Measurements from ENCODE around the gene TMSB4X.
"Not testable (repeated sequence)": the region's sequence is repeated elsewhere in the genome, so short reads cannot be mapped to it uniquely, and the experiment has no call there.

TMSB4X gene

DNA sequence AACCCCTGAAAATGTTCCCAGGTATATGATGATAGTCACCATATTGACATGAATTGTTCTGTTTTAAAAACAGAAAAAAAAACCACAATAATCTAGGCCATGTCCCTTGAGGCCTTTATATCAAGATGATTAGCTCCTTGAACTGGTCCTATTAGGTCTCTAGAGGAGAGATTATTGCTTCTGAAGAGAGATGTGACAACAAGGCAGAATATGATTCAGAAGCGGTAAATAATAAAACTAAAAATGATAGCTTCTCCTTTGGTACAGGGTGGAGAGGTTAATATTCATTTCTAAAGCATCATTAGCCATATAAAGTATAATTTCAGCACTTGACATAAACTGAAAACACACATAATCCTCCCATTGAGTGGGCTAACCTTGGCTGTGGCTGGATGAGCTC is 42.7 kb upstream of the TMSB4X start:
- H3K9ac ChIP-seq (ENCODE audit: low read length): no peak overlapping the region
- H3K9me2 ChIP-seq (ENCODE audit: low read depth, low read length): no peaks in the 10 kb centered on the region
- H3K79me2 ChIP-seq (ENCODE audit: insufficient read depth, low read length): no peaks in the 10 kb centered on the region
- no peak for TF ChIP-seq EZH2 (IDR thresholded peaks at IDR 0.05; ENCODE audit: borderline replicate concordance, low read length)
- TF ChIP-seq, protein P1, sequence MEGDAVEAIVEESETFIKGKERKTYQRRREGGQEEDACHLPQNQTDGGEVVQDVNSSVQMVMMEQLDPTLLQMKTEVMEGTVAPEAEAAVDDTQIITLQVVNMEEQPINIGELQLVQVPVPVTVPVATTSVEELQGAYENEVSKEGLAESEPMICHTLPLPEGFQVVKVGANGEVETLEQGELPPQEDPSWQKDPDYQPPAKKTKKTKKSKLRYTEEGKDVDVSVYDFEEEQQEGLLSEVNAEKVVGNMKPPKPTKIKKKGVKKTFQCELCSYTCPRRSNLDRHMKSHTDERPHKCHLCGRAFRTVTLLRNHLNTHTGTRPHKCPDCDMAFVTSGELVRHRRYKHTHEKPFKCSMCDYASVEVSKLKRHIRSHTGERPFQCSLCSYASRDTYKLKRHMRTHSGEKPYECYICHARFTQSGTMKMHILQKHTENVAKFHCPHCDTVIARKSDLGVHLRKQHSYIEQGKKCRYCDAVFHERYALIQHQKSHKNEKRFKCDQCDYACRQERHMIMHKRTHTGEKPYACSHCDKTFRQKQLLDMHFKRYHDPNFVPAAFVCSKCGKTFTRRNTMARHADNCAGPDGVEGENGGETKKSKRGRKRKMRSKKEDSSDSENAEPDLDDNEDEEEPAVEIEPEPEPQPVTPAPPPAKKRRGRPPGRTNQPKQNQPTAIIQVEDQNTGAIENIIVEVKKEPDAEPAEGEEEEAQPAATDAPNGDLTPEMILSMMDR (IDR thresholded peaks at IDR 0.05; ENCODE audit: low read length): no peak
- H3K4me2 ChIP-seq (ENCODE audit: low read length): no peak overlapping the region
- no peaks in the 10 kb centered on the region for H3K36me3 ChIP-seq (ENCODE audit: insufficient read depth, low read length)
- no peaks in the 10 kb centered on the region for H4K20me1 ChIP-seq (ENCODE audit: insufficient read depth, low read length)
- H3K27ac ChIP-seq (ENCODE audit: low read depth, low read length, poor library complexity, severe bottlenecking): no peak overlapping the region
- no peaks in the 10 kb centered on the region for H3K27me3 ChIP-seq (ENCODE audit: insufficient read depth, low read length)
- H3K9me3 ChIP-seq (ENCODE audit: low read length): no peaks in the 10 kb centered on the region
- no peaks in the 10 kb centered on the region for H3F3A ChIP-seq (ENCODE audit: insufficient read depth, low read length)
- no peaks in the 10 kb centered on the region for H3K4me1 ChIP-seq (ENCODE audit: insufficient read depth, low read length, severe bottlenecking)
- no peak overlapping the region for H3K4me3 ChIP-seq (ENCODE audit: low read depth, low read length, poor library complexity, severe bottlenecking)
- no peak overlapping the region for H2AFZ ChIP-seq (ENCODE audit: low read length)

- no peak for TF ChIP-seq EZH2 (IDR thresholded peaks at IDR 0.05; ENCODE audit: borderline replicate concordance, low read length)
- TF ChIP-seq, protein P1 (IDR thresholded peaks at IDR 0.05; ENCODE audit: low read length): no peak
- H4K20me1 ChIP-seq (ENCODE audit: insufficient read depth, low read length): no peaks in the 10 kb centered on the region
- no peak overlapping the region for H3K4me3 ChIP-seq (ENCODE audit: low read depth, low read length, poor library complexity, severe bottlenecking)
- H3K4me2 ChIP-seq (ENCODE audit: low read length): no peak overlapping the region
- H3K27ac ChIP-seq (ENCODE audit: low read depth, low read length, poor library complexity, severe bottlenecking): no peak overlapping the region
- no peaks in the 10 kb centered on the region for H3K9me3 ChIP-seq (ENCODE audit: low read length)
- H3K79me2 ChIP-seq (ENCODE audit: insufficient read depth, low read length): no peaks in the 10 kb centered on the region
- H3K9me2 ChIP-seq (ENCODE audit: low read depth, low read length): no peaks in the 10 kb centered on the region
- H3F3A ChIP-seq (ENCODE audit: insufficient read depth, low read length): no peaks in the 10 kb centered on the region
- H3K4me1 ChIP-seq (ENCODE audit: insufficient read depth, low read length, severe bottlenecking): no peaks in the 10 kb centered on the region
- H3K36me3 ChIP-seq (ENCODE audit: insufficient read depth, low read length): no peaks in the 10 kb centered on the region
- H3K27me3 ChIP-seq (ENCODE audit: insufficient read depth, low read length): no peaks in the 10 kb centered on the region
- no peak overlapping the region for H3K9ac ChIP-seq (ENCODE audit: low read length)
- H2AFZ ChIP-seq (ENCODE audit: low read length): no peak overlapping the region
Observed at GRCh38 chrX:12934850-12935249, 40.1 kb upstream of the TMSB4X start.

DNA sequence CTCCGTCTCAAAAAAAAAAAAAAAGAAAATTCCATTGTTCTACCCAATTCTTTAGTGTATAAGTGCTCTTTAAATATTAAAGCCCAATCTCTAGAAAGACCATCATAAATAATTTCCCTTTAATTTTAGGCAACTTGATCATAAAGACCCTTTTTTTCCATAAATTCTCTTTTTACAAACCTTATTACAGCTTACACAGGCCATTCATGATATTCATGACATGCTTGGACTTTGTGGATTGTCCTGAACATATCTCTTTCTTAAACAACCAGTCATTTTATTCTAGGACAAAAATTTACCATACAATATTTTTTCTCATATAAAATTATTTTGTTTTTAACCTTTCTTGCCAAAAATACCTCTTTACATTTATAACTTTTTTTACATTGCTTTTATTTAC is 38.0 kb upstream of the TMSB4X start:
- H3K79me2 ChIP-seq (ENCODE audit: insufficient read depth, low read length): no peaks in the 10 kb centered on the region
- H3K27me3 ChIP-seq (ENCODE audit: insufficient read depth, low read length): no peaks in the 10 kb centered on the region
- TF ChIP-seq, protein P1 (IDR thresholded peaks at IDR 0.05; ENCODE audit: low read length): no peak
- no peak for TF ChIP-seq EZH2 (IDR thresholded peaks at IDR 0.05; ENCODE audit: borderline replicate concordance, low read length)
- no peak overlapping the region for H3K9ac ChIP-seq (ENCODE audit: low read length)
- no peaks in the 10 kb centered on the region for H3K4me1 ChIP-seq (ENCODE audit: insufficient read depth, low read length, severe bottlenecking)
- no peak overlapping the region for H3K4me3 ChIP-seq (ENCODE audit: low read depth, low read length, poor library complexity, severe bottlenecking)
- no peaks in the 10 kb centered on the region for H3K36me3 ChIP-seq (ENCODE audit: insufficient read depth, low read length)
- no peaks in the 10 kb centered on the region for H4K20me1 ChIP-seq (ENCODE audit: insufficient read depth, low read length)
- no peak overlapping the region for H3K4me2 ChIP-seq (ENCODE audit: low read length)
- no peaks in the 10 kb centered on the region for H3F3A ChIP-seq (ENCODE audit: insufficient read depth, low read length)
- H3K27ac ChIP-seq (ENCODE audit: low read depth, low read length, poor library complexity, severe bottlenecking): no peak overlapping the region
- H3K9me2 ChIP-seq (ENCODE audit: low read depth, low read length): no peaks in the 10 kb centered on the region
- no peak overlapping the region for H2AFZ ChIP-seq (ENCODE audit: low read length)
- no peaks in the 10 kb centered on the region for H3K9me3 ChIP-seq (ENCODE audit: low read length)

DNA sequence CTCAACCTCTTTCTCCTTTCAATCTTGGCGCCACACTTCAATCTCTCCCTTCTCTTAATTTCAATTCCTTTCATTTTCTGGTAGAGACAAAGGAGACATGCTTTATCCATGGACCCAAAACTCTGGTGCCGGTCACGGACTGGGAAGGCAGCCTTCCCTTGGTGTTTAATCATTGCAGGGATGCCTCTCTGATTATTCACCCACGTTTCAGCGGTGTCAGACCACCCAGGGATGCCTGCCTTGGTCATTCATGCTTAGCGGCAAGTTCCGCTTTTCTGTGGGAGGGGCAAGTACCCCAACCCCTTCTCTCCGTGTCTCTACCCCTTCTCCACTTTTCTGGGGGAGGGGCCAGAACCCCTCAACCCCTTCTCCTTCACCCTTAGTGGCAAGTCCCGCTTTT is 34.4 kb upstream of the TMSB4X start:
- H3K79me2 ChIP-seq (ENCODE audit: insufficient read depth, low read length); H3K9ac ChIP-seq (ENCODE audit: low read length); H3K36me3 ChIP-seq (ENCODE audit: insufficient read depth, low read length); H4K20me1 ChIP-seq (ENCODE audit: insufficient read depth, low read length); H3K27me3 ChIP-seq (ENCODE audit: insufficient read depth, low read length); H3K9me2 ChIP-seq (ENCODE audit: low read depth, low read length); H3K4me2 ChIP-seq (ENCODE audit: low read length); H3K4me3 ChIP-seq (ENCODE audit: low read depth, low read length, poor library complexity, severe bottlenecking); H2AFZ ChIP-seq (ENCODE audit: low read length); H3K4me1 ChIP-seq (ENCODE audit: insufficient read depth, low read length, severe bottlenecking); H3F3A ChIP-seq (ENCODE audit: insufficient read depth, low read length); H3K27ac ChIP-seq (ENCODE audit: low read depth, low read length, poor library complexity, severe bottlenecking); H3K9me3 ChIP-seq (ENCODE audit: low read length): not testable (repeated sequence)

- not testable (repeated sequence) for H4K20me1 ChIP-seq (ENCODE audit: insufficient read depth, low read length); H3K27ac ChIP-seq (ENCODE audit: low read depth, low read length, poor library complexity, severe bottlenecking); H3K4me3 ChIP-seq (ENCODE audit: low read depth, low read length, poor library complexity, severe bottlenecking); H3K36me3 ChIP-seq (ENCODE audit: insufficient read depth, low read length); H3K4me2 ChIP-seq (ENCODE audit: low read length); H3K9me3 ChIP-seq (ENCODE audit: low read length); H3K27me3 ChIP-seq (ENCODE audit: insufficient read depth, low read length); H3F3A ChIP-seq (ENCODE audit: insufficient read depth, low read length); H3K79me2 ChIP-seq (ENCODE audit: insufficient read depth, low read length); H3K9ac ChIP-seq (ENCODE audit: low read length); H2AFZ ChIP-seq (ENCODE audit: low read length); H3K9me2 ChIP-seq (ENCODE audit: low read depth, low read length)
- peaks cover 24% of the 10 kb centered on the region for H3K4me1 ChIP-seq (ENCODE audit: insufficient read depth, low read length, severe bottlenecking)
Observed at GRCh38 chrX:12943592-12943991, 31.3 kb upstream of the TMSB4X start.

DNA sequence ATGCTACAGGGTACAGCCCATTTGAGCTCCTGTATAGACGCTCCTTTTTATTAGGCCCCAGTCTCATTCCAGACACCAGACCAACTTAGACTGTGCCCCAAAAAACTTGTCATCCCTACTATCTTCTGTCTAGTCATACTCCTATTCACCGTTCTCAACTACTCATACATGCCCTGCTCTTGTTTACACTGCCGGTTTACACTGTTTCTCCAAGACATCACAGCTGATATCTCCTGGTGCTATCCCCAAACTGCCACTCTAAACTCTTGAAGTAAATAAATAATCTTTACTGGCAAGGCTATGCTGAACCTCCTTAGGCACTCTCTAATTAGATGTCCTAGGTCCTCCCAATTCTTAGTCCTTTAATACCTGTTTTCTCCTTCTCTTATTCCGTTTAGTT is 30.5 kb upstream of the TMSB4X start:
- not testable (repeated sequence) for H3K9me2 ChIP-seq (ENCODE audit: low read depth, low read length); H3K9ac ChIP-seq (ENCODE audit: low read length); H3K9me3 ChIP-seq (ENCODE audit: low read length); H3K79me2 ChIP-seq (ENCODE audit: insufficient read depth, low read length); H3K36me3 ChIP-seq (ENCODE audit: insufficient read depth, low read length); H3K4me3 ChIP-seq (ENCODE audit: low read depth, low read length, poor library complexity, severe bottlenecking); H3F3A ChIP-seq (ENCODE audit: insufficient read depth, low read length); H3K27ac ChIP-seq (ENCODE audit: low read depth, low read length, poor library complexity, severe bottlenecking); H3K4me2 ChIP-seq (ENCODE audit: low read length); H3K27me3 ChIP-seq (ENCODE audit: insufficient read depth, low read length); H2AFZ ChIP-seq (ENCODE audit: low read length); H4K20me1 ChIP-seq (ENCODE audit: insufficient read depth, low read length)
- peaks cover 33% of the 10 kb centered on the region for H3K4me1 ChIP-seq (ENCODE audit: insufficient read depth, low read length, severe bottlenecking)
